K562 (cell line): Measurements from ENCODE around the gene RSAD1. TPM values are rescaled to one million over a fixed set of nuclear protein-coding genes. Genes with fewer than 3 reads are reported as not detected.
A peak's percentile ranks its signal among the peaks of the same experiment; 100 is the strongest.

Experiments
- ARID1B ChIP-seq: fragments of 450-650 bp; IDR thresholded peaks from 2 replicates; pipeline ENCODE4 v1.6.1; 2016; ENCODE audit warnings: antibody characterized with exemption, mild to moderate bottlenecking, inconsistent platforms
- ATF1 ChIP-seq, 2 experiments: fragments of 450-650 bp in 1 of 2; IDR thresholded peaks; 2 replicates each; pipeline ENCODE4 v1.6.1; 2016; ENCODE audit warnings: missing compliant biosample characterization in 1 of 2, missing genetic modification characterization in 1 of 2
- BCL6 ChIP-seq: fragments of 250-450 bp; sonication (Bioruptor Pico); IDR thresholded peaks from 2 replicates; pipeline ENCODE4 v1.4.0; 2020
- CBX3 ChIP-seq, 2 experiments: IDR thresholded peaks; 1 replicate in 1 of 2; 2 replicates in 1 of 2; pipeline ENCODE4 v1.6.1; 2012; ENCODE audit warnings: inconsistent platforms in 2 of 2, low read length in 2 of 2, borderline replicate concordance in 1 of 2, control low read depth in 1 of 2
- E4F1 ChIP-seq: fragments of 250-450 bp; sonication (Bioruptor Pico); IDR thresholded peaks from 2 replicates; pipeline ENCODE4 v1.5.0; 2021; ENCODE audit warnings: mild to moderate bottlenecking, borderline replicate concordance
- GATAD2A ChIP-seq: fragments of 450-650 bp; IDR thresholded peaks from 2 replicates; pipeline ENCODE4 v1.6.1; 2017
- HINFP ChIP-seq: fragments of 450-650 bp; conservative IDR thresholded peaks from 2 replicates; pipeline ENCODE4 v1.6.1; 2016; ENCODE audit warnings: missing genetic modification characterization, low read depth, mild to moderate bottlenecking, control low read depth, missing compliant biosample characterization
- IRF1 ChIP-seq: sonication (generic); formaldehyde crosslinking; IDR thresholded peaks from 2 replicates; pipeline ENCODE4 v1.8.0; 2022; ENCODE audit warnings: missing genetic modification reagents, mild to moderate bottlenecking, borderline replicate concordance
- JUND ChIP-seq, 2 experiments: IDR thresholded peaks; 2 replicates in 1 of 2; 3 replicates in 1 of 2; pipeline ENCODE4 v1.6.1; 2011; ENCODE audit warnings: borderline replicate concordance in 2 of 2, low read depth in 2 of 2, low read length in 2 of 2, improper control_type of control experiment in 1 of 2, missing biosample characterization in 1 of 2, missing genetic modification characterization in 1 of 2, missing genetic modification reagents in 1 of 2
- KDM5B ChIP-seq: fragments of 200-600 bp; sonication (generic); IDR thresholded peaks from 2 replicates; pipeline ENCODE4 v1.6.1; 2012; ENCODE audit warnings: low read depth, mild to moderate bottlenecking, moderate library complexity, low read length, control low read depth, inconsistent platforms; ENCODE audit not compliant: insufficient replicate concordance
- MCM3 ChIP-seq: fragments of 450-650 bp; IDR thresholded peaks from 2 replicates; pipeline ENCODE4 v1.6.1; 2016
- MYC ChIP-seq, 2 experiments: fragments of 250-450 bp in 1 of 2; sonication (Bioruptor Pico) in 1 of 2; IDR thresholded peaks; 2 replicates each; pipeline versions ENCODE4 v1.5.1 to v1.6.1; 2012 to 2021; ENCODE audit warnings: low read depth in 2 of 2, borderline replicate concordance in 1 of 2, improper control_type of control experiment in 1 of 2, low read length in 1 of 2, mild to moderate bottlenecking in 1 of 2, moderate library complexity in 1 of 2
- POLR2A ChIP-seq: fragments of 450-650 bp; conservative IDR thresholded peaks from 2 replicates; pipeline ENCODE4 v1.6.1; 2016
- PURB ChIP-seq: sonication (generic); formaldehyde crosslinking; IDR thresholded peaks from 2 replicates; pipeline ENCODE4 v1.9.0; 2021; ENCODE audit warnings: low read depth, mild to moderate bottlenecking, missing genetic modification reagents
- SMC3 ChIP-seq: conservative IDR thresholded peaks from 2 replicates; pipeline ENCODE4 v1.6.1; 2011; ENCODE audit warnings: low read depth, low read length, improper control_type of control experiment; ENCODE audit not compliant: insufficient read depth
- STAG1 ChIP-seq: sonication (generic); formaldehyde crosslinking; IDR thresholded peaks from 2 replicates; pipeline ENCODE4 v1.5.0; 2020; ENCODE audit warnings: missing genetic modification reagents, borderline replicate concordance
- WHSC1 ChIP-seq: IDR thresholded peaks from one replicate; pipeline ENCODE4 v1.6.1; 2012; ENCODE audit warnings: low read length, control low read depth, inconsistent platforms
- ZBTB7A ChIP-seq: IDR thresholded peaks from 2 replicates; pipeline ENCODE4 v1.6.1; 2011; ENCODE audit warnings: low read depth, mild to moderate bottlenecking, low read length, moderate library complexity, borderline replicate concordance; ENCODE audit not compliant: control insufficient read depth
- ZNF140 ChIP-seq: fragments of 250-450 bp; sonication (Bioruptor Pico); IDR thresholded peaks from 2 replicates; pipeline ENCODE4 v1.8.0; 2021; ENCODE audit warnings: moderate library complexity, mild to moderate bottlenecking, inconsistent platforms
- ZNF586 ChIP-seq: fragments of 450-650 bp; formaldehyde crosslinking; conservative IDR thresholded peaks from 2 replicates; pipeline ENCODE4 v1.4.0; 2020; ENCODE audit warnings: mild to moderate bottlenecking, moderate library complexity
- polyA plus RNA-seq, 8 experiments: library from polyadenylated mRNA; depleted of rRNA in 4 of 8; stranded (reverse) in 5 of 8; unstranded in 3 of 8; fragments of >200 nt; fragmentation: Nextera tagmentation in 2 of 8; fragmentation: Illumina TruSeq in 1 of 8; extraction: Ambion mirVana in 2 of 8; extraction: Trizol in 1 of 8; gene quantifications; 2 replicates each; pipeline versions ENCODE4 v1.2.1 to v1.2.3, GENCODE V29; 2011 to 2014; ENCODE audit warnings: inconsistent platforms in 1 of 8, missing spikeins in 1 of 8
- total RNA-seq, 7 experiments: library from RNA; depleted of rRNA in 6 of 7; stranded (reverse); fragments of >200 nt in 6 of 7; fragmentation: Illumina TruSeq in 2 of 7; extraction: Trizol in 2 of 7; gene quantifications; 2 replicates each; pipeline versions ENCODE4 v1.2.1 to v1.2.3, GENCODE V29; 2011 to 2021; ENCODE audit warnings: low replicate concordance in 1 of 7
- TF ChIP-seq, protein P1 (sequence below), 2 experiments: fragments of 200-800 bp in 1 of 2; sonication (Bioruptor generic) in 1 of 2; sonication (generic) in 1 of 2; formaldehyde crosslinking in 1 of 2; IDR thresholded peaks in 1 of 2; conservative IDR thresholded peaks in 1 of 2; 2 replicates each; pipeline versions ENCODE4 v1.5.0 to v1.6.1; 2016 to 2020; ENCODE audit warnings: missing compliant biosample characterization in 1 of 2, missing genetic modification characterization in 1 of 2, missing genetic modification reagents in 1 of 2

Gene RSAD1
- total and polyA plus RNA-seq, 9 of the 15 experiments (the other 6 are each of a cell fraction or from before 2014, with no cell fraction given): 4.5 to 42.5 (median 26.8) TPM

- TF ChIP-seq, protein P1, sequence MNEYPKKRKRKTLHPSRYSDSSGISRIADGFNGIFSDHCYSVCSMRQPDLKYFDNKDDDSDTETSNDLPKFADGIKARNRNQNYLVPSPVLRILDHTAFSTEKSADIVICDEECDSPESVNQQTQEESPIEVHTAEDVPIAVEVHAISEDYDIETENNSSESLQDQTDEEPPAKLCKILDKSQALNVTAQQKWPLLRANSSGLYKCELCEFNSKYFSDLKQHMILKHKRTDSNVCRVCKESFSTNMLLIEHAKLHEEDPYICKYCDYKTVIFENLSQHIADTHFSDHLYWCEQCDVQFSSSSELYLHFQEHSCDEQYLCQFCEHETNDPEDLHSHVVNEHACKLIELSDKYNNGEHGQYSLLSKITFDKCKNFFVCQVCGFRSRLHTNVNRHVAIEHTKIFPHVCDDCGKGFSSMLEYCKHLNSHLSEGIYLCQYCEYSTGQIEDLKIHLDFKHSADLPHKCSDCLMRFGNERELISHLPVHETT (CRISPR knock-in tag; conservative IDR thresholded peaks at IDR 0.05 in 1 of 2, IDR thresholded peaks at IDR 0.05 in 1 of 2): 0 out of 4 replicates have a peak, but pooled peaks of 1 of the 2 experiments have one; percentile 22
- TF ChIP-seq HINFP (no peak), MYC (IDR thresholded peaks at IDR 0.05; ENCODE audit: low read depth, low read length) (peak; percentile 50; the same call in 1 of the 2 replicates), MYC (CRISPR knock-in tag; IDR thresholded peaks at IDR 0.05; ENCODE audit: borderline replicate concordance, low read depth) (no peak), PURB (CRISPR knock-in tag) (no peak), ZNF140 (CRISPR knock-in tag) (no peak), JUND (IDR thresholded peaks at IDR 0.05; ENCODE audit: borderline replicate concordance, low read depth, low read length) (peak; percentile 73; the same call in 1 of the 2 replicates), JUND (tag; IDR thresholded peaks at IDR 0.05; ENCODE audit: borderline replicate concordance, low read depth, low read length) (peak; percentile 64; the same call in 1 of the 3 replicates), WHSC1 (no peak), GATAD2A (no peak), BCL6 (CRISPR knock-in tag) (no peak), ZBTB7A (no peak), ARID1B (peak; percentile 19; the same call in 1 of the 2 replicates), POLR2A (no peak), ZNF586 (CRISPR knock-in tag) (no peak), E4F1 (no peak), IRF1 (CRISPR knock-in tag) (no peak), KDM5B (no peak), CBX3 (IDR thresholded peaks at IDR 0.05; ENCODE audit: borderline replicate concordance in 1 of 2, low read length in 2 of 2) (no peak), MCM3 (no peak), STAG1 (CRISPR knock-in tag) (peak; percentile 58; the same call in 1 of the 2 replicates), ATF1 (CRISPR knock-in tag; IDR thresholded peaks at IDR 0.05) (no peak), ATF1 (tag; IDR thresholded peaks at IDR 0.05) (0 out of 2 replicates have a peak, but pooled peaks have one; percentile 23), SMC3 (peak; percentile 85)
These were observed 3.9 kb downstream of the RSAD1 start (continued) for GRCh38 chr17:50482516-50482915.
